D721Med (cell line): ENCODE data around the gene TAGLN2.
"Not testable (repeated sequence)": the region's sequence is repeated elsewhere in the genome, so short reads cannot be mapped to it uniquely, and the experiment has no call there.

Experiments
- DNase-seq: peaks from one replicate; pipeline ENCODE4 v3.0.0; 2011; ENCODE audit warnings: low spot score; ENCODE audit not compliant: insufficient read length
- FAIRE-seq: peaks from 2 replicates; lab custom pipeline; 2011; peaks lifted over from hg19 to GRCh38; lab: Jason Lieb, UNC
- TF ChIP-seq, protein P1 (sequence below): IDR thresholded peaks from 2 replicates; pipeline ENCODE4 v1.5.1; 2012; ENCODE audit warnings: mild to moderate bottlenecking, control low read depth; ENCODE audit not compliant: insufficient read depth; ENCODE audit errors: missing control alignments

Gene TAGLN2

GRCh38 chr1:159908031-159908940 is 17.0 kb downstream of the TAGLN2 start:
- TF ChIP-seq, protein P1, sequence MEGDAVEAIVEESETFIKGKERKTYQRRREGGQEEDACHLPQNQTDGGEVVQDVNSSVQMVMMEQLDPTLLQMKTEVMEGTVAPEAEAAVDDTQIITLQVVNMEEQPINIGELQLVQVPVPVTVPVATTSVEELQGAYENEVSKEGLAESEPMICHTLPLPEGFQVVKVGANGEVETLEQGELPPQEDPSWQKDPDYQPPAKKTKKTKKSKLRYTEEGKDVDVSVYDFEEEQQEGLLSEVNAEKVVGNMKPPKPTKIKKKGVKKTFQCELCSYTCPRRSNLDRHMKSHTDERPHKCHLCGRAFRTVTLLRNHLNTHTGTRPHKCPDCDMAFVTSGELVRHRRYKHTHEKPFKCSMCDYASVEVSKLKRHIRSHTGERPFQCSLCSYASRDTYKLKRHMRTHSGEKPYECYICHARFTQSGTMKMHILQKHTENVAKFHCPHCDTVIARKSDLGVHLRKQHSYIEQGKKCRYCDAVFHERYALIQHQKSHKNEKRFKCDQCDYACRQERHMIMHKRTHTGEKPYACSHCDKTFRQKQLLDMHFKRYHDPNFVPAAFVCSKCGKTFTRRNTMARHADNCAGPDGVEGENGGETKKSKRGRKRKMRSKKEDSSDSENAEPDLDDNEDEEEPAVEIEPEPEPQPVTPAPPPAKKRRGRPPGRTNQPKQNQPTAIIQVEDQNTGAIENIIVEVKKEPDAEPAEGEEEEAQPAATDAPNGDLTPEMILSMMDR = no peak
- FAIRE-seq (no peak), DNase-seq (no peak)

- FAIRE-seq = no peak
- DNase-seq = no peak
- TF ChIP-seq, protein P1 = no peak
These were observed 18.3 kb downstream of the TAGLN2 start for GRCh38 chr1:159906960-159907359.

DNA sequence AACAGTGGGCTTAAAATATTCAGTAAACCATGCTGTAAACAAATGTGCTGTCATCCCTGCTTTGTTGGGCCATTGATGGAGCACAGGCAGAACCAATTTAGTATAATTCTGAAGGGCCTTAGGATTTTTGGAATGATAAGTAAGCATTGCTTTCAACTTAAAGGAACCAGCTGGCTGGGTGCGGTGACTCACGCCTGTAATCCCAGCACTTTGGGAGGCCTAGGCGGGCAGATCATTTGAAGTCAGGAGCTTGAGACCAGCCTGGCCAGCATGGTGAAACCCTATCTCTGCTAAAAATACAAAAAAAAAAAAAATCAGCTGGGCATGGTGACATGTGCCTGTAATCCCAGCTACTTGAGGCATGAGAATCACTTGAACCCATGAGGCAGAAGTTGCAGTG is 21.3 kb downstream of the TAGLN2 start:
- not testable (repeated sequence) for FAIRE-seq

GRCh38 chr1:159902541-159902940 is 22.8 kb downstream of the TAGLN2 start:
- TF ChIP-seq, protein P1 = no peak
- no peak for FAIRE-seq

More for the DNA sequence above, 21.3 kb downstream of the TAGLN2 start:
- DNase-seq = not testable (repeated sequence)

DNA sequence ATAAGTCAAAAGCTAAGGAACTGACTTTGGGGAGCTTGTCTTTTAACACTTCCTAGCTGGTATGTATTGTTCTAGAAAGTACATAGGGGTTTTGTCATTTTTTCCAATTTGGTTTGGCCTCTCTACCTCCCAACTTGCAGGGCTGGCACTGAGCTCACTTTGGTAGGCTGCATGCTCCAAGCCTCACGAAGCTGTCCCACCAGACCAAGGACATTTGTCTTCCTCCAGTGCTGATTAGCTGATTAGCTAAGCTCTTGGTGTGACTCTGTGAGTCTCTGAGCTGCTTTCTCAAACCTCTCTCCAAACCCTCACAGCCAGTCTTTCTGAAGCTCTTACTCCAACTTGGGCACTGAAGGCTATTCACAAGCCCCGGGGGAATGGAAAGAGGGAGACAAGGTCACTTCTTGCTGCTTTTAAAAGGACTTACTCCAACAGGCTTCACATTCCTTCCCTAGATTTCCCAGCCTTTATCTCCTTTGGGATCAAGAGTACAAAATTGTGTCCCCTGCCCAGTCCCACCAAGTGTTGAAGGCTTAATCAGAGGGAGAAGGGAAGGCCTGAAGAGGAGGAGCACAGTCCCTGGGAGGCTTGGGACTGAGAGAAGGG is 24.4 kb downstream of the TAGLN2 start:
- DNase-seq (no peak), FAIRE-seq (no peak)
- TF ChIP-seq, protein P1 = no peak

More at GRCh38 chr1:159902541-159902940, 22.8 kb downstream of the TAGLN2 start:
- no peak for DNase-seq

DNA sequence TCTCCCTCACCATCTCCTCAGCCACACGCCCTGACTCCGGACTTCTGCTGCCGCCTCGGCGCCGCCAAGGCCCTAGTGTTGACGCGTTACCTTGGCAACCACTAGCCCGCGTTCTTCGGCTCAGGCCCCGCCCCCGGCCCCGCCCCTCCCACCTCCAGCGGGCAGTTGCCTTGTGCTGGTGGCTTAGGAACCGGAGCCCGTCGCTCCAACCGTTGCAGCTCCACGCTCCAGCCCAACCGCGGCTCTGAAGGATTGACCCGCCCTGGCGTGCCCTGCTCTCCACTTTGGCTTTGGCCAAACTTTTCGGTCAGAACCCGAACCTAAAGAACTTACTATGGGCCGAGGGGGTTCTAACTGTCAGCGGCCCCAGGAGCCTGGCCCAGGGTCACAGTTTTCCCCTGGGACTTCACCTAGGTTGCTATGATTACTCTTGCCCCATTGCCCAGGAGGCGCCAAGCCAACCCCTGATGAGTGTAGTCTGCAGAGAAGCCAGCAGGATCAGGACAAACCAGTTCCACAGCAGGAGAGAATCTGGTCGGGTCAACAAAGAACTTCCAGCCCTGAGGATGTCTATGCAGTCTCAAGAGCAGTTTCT is 25.1 kb downstream of the TAGLN2 start, which contains the start of gene CFAP45:
Gene CFAP45 (minus strand): TSS at position 80 of the 595 bp plus-strand sequence. CDS start 67 bp downstream, at position 13.
- DNase-seq = no peak
- TF ChIP-seq, protein P1 = no peak
- FAIRE-seq = no peak

- FAIRE-seq, DNase-seq: not testable (repeated sequence)
These were observed 25.7 kb downstream of the TAGLN2 start for GRCh38 chr1:159899634-159900033.
